Nephron (organoid): Measurements from ENCODE around the gene C2CD2L.

Experiments used
- H3K27ac Mint-ChIP-seq, 3 experiments: 2 replicates each; pipeline ENCODE4 v1.8.0; 2020; ENCODE audit warnings: mixed read lengths in 3 of 3, mild to moderate bottlenecking in 2 of 3, moderate library complexity in 1 of 3
- H3K27me3 Mint-ChIP-seq: 2 replicates; pipeline ENCODE4 v1.8.0; 2021; ENCODE audit warnings: low read depth, mild to moderate bottlenecking, moderate library complexity, mixed read lengths
- H3K36me3 Mint-ChIP-seq: 2 replicates; pipeline ENCODE4 v1.8.0; 2020; ENCODE audit warnings: low read depth, mixed read lengths
- H3K4me1 Mint-ChIP-seq: 2 replicates; pipeline ENCODE4 v1.8.0; 2020; ENCODE audit warnings: mixed read lengths
- H3K4me3 Mint-ChIP-seq, 3 experiments: 2 replicates each; pipeline ENCODE4 v1.8.0; 2020; ENCODE audit warnings: mild to moderate bottlenecking in 3 of 3, mixed read lengths in 3 of 3, moderate library complexity in 2 of 3
- H3K9me3 Mint-ChIP-seq: 2 replicates; pipeline ENCODE4 v1.8.0; 2020; ENCODE audit warnings: mixed read lengths
- CTCF ChIP-seq, 3 experiments: fragments of 200-600 bp; sonication (generic); IDR thresholded peaks; one replicate each; pipeline ENCODE4 v1.5.0; 2021; ENCODE audit warnings: antibody characterized with exemption in 3 of 3; ENCODE audit not compliant: unreplicated experiment in 3 of 3

The C2CD2L gene

GRCh38 chr11:119121008-119121810 is 14.1 kb downstream of the C2CD2L start, which contains the start of gene HINFP:
HINFP (plus strand) TSS chr11:119121580; CDS start chr11:119126945, 5,365 bp downstream.
- H3K27me3 Mint-ChIP-seq, result no peaks in the 10 kb centered on the region
- H3K4me1 Mint-ChIP-seq, result peaks cover 19% of the 10 kb centered on the region
- H3K27ac Mint-ChIP-seq, result peak within 1 kb of the TSS; percentile 94 to 98 (median 97)
- no peaks in the 10 kb centered on the region for H3K9me3 Mint-ChIP-seq
- no peak for TF ChIP-seq CTCF (IDR thresholded peaks at IDR 0.05; ENCODE audit: unreplicated experiment in 3 of 3)
- peak within 1 kb of the TSS; percentile 90 to 96 (median 94) for H3K4me3 Mint-ChIP-seq
- H3K36me3 Mint-ChIP-seq, result peaks cover 13% of the 10 kb centered on the region

GRCh38 chr11:119121811-119122124 is 14.6 kb downstream of the C2CD2L start:
- Mint-ChIP-seq H3K36me3 (peaks cover 14% of the 10 kb centered on the region), H3K27me3 (no peaks in the 10 kb centered on the region), H3K9me3 (no peaks in the 10 kb centered on the region), H3K4me3 (peak overlapping the region; percentile 90 to 96 (median 94)), H3K4me1 (peaks cover 19% of the 10 kb centered on the region), H3K27ac (peak overlapping the region; percentile 94 to 98 (median 97))
- TF ChIP-seq CTCF (IDR thresholded peaks at IDR 0.05; ENCODE audit: unreplicated experiment in 3 of 3), result no peak

DNA sequence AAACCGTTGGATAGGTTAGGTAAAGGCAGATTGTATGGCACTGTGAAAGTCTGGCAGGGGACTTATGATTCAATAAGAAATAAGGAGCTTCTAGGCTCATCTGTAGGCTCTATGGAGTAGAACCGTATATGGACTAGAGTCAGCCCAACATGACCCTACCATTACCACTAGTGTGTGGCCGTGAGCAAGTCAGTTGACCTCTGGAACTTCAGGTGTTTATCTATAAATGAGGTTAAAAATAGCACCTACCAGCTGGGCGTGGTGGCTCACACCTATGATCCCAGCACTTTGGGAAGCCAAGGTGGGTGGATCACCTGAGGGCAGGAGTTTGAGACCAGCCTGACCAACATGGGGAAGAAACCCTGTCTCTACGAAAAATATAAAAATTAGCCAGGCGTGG is 18.7 kb downstream of the C2CD2L start:
- no peaks in the 10 kb centered on the region for H3K9me3 Mint-ChIP-seq
- peaks cover 11% of the 10 kb centered on the region for H3K4me1 Mint-ChIP-seq
- no peak overlapping the region for H3K4me3 Mint-ChIP-seq
- H3K27ac Mint-ChIP-seq, result no peak overlapping the region
- peaks cover 36% of the 10 kb centered on the region for H3K36me3 Mint-ChIP-seq
- no peaks in the 10 kb centered on the region for H3K27me3 Mint-ChIP-seq
- no peak for TF ChIP-seq CTCF (IDR thresholded peaks at IDR 0.05; ENCODE audit: unreplicated experiment in 3 of 3)

DNA sequence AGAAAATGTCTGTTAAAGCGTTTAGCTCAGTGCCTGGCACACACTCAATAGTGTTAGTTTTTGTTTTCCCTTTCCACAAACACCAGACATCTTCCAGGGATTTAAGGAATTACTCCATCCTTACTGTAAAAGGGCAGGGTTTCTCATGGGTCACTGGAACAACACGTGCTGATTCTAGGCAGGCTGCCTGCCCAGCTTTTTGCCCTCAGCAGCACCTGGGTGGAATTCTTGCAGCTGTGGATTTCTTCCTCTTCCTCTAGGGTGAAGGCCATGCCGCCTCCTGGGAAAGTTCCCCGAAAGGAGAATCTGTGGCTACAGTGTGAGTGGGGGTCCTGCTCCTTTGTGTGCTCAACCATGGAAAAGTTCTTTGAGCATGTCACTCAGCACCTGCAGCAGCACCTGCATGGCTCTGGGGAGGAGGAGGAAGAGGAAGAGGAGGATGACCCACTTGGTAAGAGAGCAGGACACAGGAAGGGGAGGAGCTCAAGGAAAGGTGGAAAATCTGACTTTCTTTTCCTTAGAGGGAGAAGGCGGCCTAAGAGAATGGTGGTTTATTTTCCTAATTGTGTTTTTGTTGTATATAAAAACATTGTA is 19.6 kb downstream of the C2CD2L start:
- Mint-ChIP-seq H3K27ac (no peak overlapping the region), H3K9me3 (no peaks in the 10 kb centered on the region), H3K4me3 (no peak overlapping the region), H3K4me1 (peaks cover 10% of the 10 kb centered on the region), H3K36me3 (peaks cover 45% of the 10 kb centered on the region), H3K27me3 (no peaks in the 10 kb centered on the region)
- TF ChIP-seq CTCF (IDR thresholded peaks at IDR 0.05; ENCODE audit: unreplicated experiment in 3 of 3), result no peak

DNA sequence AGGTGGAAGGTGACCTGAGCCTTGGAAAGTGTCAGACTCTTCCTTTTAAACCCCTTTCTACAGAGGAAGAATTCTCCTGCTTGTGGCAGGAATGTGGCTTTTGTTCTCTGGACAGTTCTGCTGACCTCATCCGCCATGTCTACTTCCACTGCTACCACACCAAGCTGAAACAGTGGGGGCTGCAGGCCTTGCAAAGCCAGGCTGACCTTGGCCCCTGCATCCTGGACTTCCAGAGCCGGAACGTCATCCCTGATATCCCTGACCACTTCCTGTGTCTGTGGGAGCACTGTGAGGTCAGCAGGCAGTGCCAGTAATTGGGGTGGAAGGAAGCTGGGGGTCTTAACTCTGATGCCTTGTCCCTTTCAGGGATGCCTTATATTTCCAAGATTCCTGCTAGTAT is 23.5 kb downstream of the C2CD2L start:
- no peak overlapping the region for H3K4me3 Mint-ChIP-seq
- no peaks in the 10 kb centered on the region for H3K9me3 Mint-ChIP-seq
- no peaks in the 10 kb centered on the region for H3K27me3 Mint-ChIP-seq
- TF ChIP-seq CTCF (IDR thresholded peaks at IDR 0.05; ENCODE audit: unreplicated experiment in 3 of 3), result no peak
- no peaks in the 10 kb centered on the region for H3K4me1 Mint-ChIP-seq
- no peak overlapping the region for H3K27ac Mint-ChIP-seq
- peaks cover 59% of the 10 kb centered on the region for H3K36me3 Mint-ChIP-seq
